Measurements from ENCODE around the gene FRK. TPM values are rescaled to one million over a fixed set of nuclear protein-coding genes. Genes with fewer than 3 reads are reported as not detected.

FRK gene
- 1 to 10 TPM; 2.7 to 6.3 TPM for total RNA-seq

- peak; percentile 67 for DNase-seq (ENCODE audit: low spot score)
- H3K27ac ChIP-seq, result peak within 1 kb of the TSS; percentile 54 to 56
- H3K27me3 ChIP-seq, result no peaks in the 10 kb centered on the region
- peaks cover 0 to 5% of the 10 kb centered on the region in 2 donors for H3K4me1 ChIP-seq
- H3K4me3 ChIP-seq, result peak within 1 kb of the TSS; percentile 34 to 48
- no peaks in the 10 kb centered on the region for H3K36me3 ChIP-seq
- peak in 1 of 2 donors; percentile 56 for TF ChIP-seq CTCF (IDR thresholded peaks at IDR 0.05)
- no peaks in the 10 kb centered on the region for H3K9me3 ChIP-seq
Measured at GRCh38 chr6:116060572-116061283, at the start of gene FRK. TSS of gene FRK (minus strand) at chr6:116060891. CDS start at chr6:116060311, 580 bp downstream.

- no peak for TF ChIP-seq CTCF (IDR thresholded peaks at IDR 0.05)
- no peaks in the 10 kb centered on the region for H3K9me3 ChIP-seq
- no peak overlapping the region for H3K27ac ChIP-seq
- H3K27me3 ChIP-seq, result no peaks in the 10 kb centered on the region
- no peak overlapping the region for H3K4me3 ChIP-seq
- H3K4me1 ChIP-seq, result peaks cover 0 to 25% of the 10 kb centered on the region in 2 donors
- H3K36me3 ChIP-seq, result peaks cover 39% of the 10 kb centered on the region
- DNase-seq (ENCODE audit: low spot score), result no peak
Measured at GRCh38 chr6:116108836-116109235, 48.1 kb upstream of the FRK start.

GRCh38 chr6:116106146-116106545 lies 45.5 kb upstream of the FRK start:
- Histone ChIP-seq H3K9me3 (no peaks in the 10 kb centered on the region), H3K36me3 (peaks cover 23% of the 10 kb centered on the region), H3K4me1 (peaks cover 0 to 49% of the 10 kb centered on the region in 2 donors), H3K4me3 (no peak overlapping the region), H3K27ac (no peak overlapping the region), H3K27me3 (no peaks in the 10 kb centered on the region)
- no peak for TF ChIP-seq CTCF (IDR thresholded peaks at IDR 0.05)
- no peak for DNase-seq (ENCODE audit: low spot score)

- Histone ChIP-seq H3K27me3 (no peaks in the 10 kb centered on the region), H3K27ac (no peak overlapping the region), H3K36me3 (peaks cover 15% of the 10 kb centered on the region), H3K9me3 (no peaks in the 10 kb centered on the region), H3K4me3 (no peak overlapping the region), H3K4me1 (peaks cover 0 to 49% of the 10 kb centered on the region in 2 donors)
- no peak for DNase-seq (ENCODE audit: low spot score)
- TF ChIP-seq CTCF (IDR thresholded peaks at IDR 0.05), result no peak
Measured at GRCh38 chr6:116105247-116105646, 44.6 kb upstream of the FRK start.

GRCh38 chr6:116104636-116105035 lies 43.9 kb upstream of the FRK start:
- TF ChIP-seq CTCF (IDR thresholded peaks at IDR 0.05), result no peak
- no peak overlapping the region for H3K4me3 ChIP-seq
- H3K9me3 ChIP-seq, result no peaks in the 10 kb centered on the region
- no peaks in the 10 kb centered on the region for H3K27me3 ChIP-seq
- DNase-seq (ENCODE audit: low spot score), result no peak
- H3K36me3 ChIP-seq, result peaks cover 10% of the 10 kb centered on the region
- H3K27ac ChIP-seq, result no peak overlapping the region
- peaks cover 0 to 49% of the 10 kb centered on the region in 2 donors for H3K4me1 ChIP-seq

GRCh38 chr6:116102873-116103272 lies 42.2 kb upstream of the FRK start:
- Histone ChIP-seq H3K4me3 (no peak overlapping the region), H3K9me3 (no peaks in the 10 kb centered on the region), H3K27ac (no peak overlapping the region), H3K36me3 (no peaks in the 10 kb centered on the region), H3K27me3 (no peaks in the 10 kb centered on the region), H3K4me1 (peaks cover 0 to 49% of the 10 kb centered on the region in 2 donors)
- TF ChIP-seq CTCF (IDR thresholded peaks at IDR 0.05), result no peak
- DNase-seq (ENCODE audit: low spot score), result no peak

Data from right atrium auricular region (tissue), 2 donors.